ENCODE results near the gene MARK4.

GRCh38 chr19:45299719-45300118 is 48.6 kb downstream of the MARK4 start:
- TF ChIP-seq EZH2 (IDR thresholded peaks at IDR 0.05; ENCODE audit: insufficient read depth, poor library complexity, severe bottlenecking), result no peak
- TF ChIP-seq EZH2phosphoT487 (IDR thresholded peaks at IDR 0.05; ENCODE audit: insufficient read depth, low read depth), result no peak

All from GM23248 (cell line).